HL-60 (cell line): Measurements from ENCODE around the gene IFI30.

ENCODE experiments used
- CTCF ChIP-seq: IDR thresholded peaks from one replicate; pipeline ENCODE4 v1.5.1; 2011; ENCODE audit warnings: low read length, control low read depth, inconsistent platforms; ENCODE audit not compliant: insufficient read depth
- POLR2AphosphoS5 ChIP-seq: IDR thresholded peaks from 2 replicates; pipeline ENCODE4 v1.6.1; 2012; ENCODE audit warnings: low read depth
- REST ChIP-seq: IDR thresholded peaks from 2 replicates; pipeline ENCODE4 v1.6.1; 2012; ENCODE audit warnings: low read depth; ENCODE audit not compliant: insufficient replicate concordance

- no peak for TF ChIP-seq CTCF
- no peak for TF ChIP-seq REST
- no peak for TF ChIP-seq POLR2AphosphoS5
Measured at GRCh38 chr19:18218159-18218558, 44.5 kb downstream of the IFI30 start.
